A673 (cell line): ENCODE results near the gene GADD45GIP1. TPM values are rescaled to one million over a fixed set of nuclear protein-coding genes. Genes with fewer than 3 reads are reported as not detected.

Source experiments
- BruUV-seq: library from RNA; stranded (reverse); fragments of 400-500 nt; replicated peaks from 2 replicates; lab custom pipeline; 2021; lab: Mats Ljungman, UMichigan
- CTCF ChIA-PET: fragments of 300-600 bp; sonication (Branson Sonifier 250); formaldehyde crosslinking; loops from one replicate; lab custom pipeline; 2022; ENCODE audit warnings: antibody characterized with exemption; lab: Charles Lee
- POLR2A ChIA-PET: fragments of 300-600 bp; sonication (Branson Sonifier 250); formaldehyde crosslinking; loops from one replicate; lab custom pipeline; 2022; ENCODE audit warnings: antibody characterized with exemption; ENCODE audit not compliant: low non-redundant PET; lab: Charles Lee
- DNase-seq: peaks from one replicate; pipeline ENCODE4 v3.0.0-alpha.2; 2015; ENCODE audit warnings: low spot score
- H3K27ac ChIP-seq: fragments of 200-600 bp; sonication (generic); 2 replicates; pipeline ENCODE4 v1.5.1; 2016; ENCODE audit warnings: mixed run types, low read depth, mild to moderate bottlenecking, mixed read lengths, antibody characterized with exemption, low read length; ENCODE audit not compliant: poor library complexity, severe bottlenecking
- H3K27me3 ChIP-seq: fragments of 200-600 bp; sonication (generic); replicated peaks from 2 replicates; pipeline ENCODE4 v1.6.1; 2017; ENCODE audit warnings: mixed run types, low read depth, mild to moderate bottlenecking, mixed read lengths, antibody characterized with exemption, low read length; ENCODE audit not compliant: insufficient read depth, poor library complexity
- H3K36me3 ChIP-seq: fragments of 200-600 bp; sonication (generic); 2 replicates; pipeline ENCODE4 v1.6.1; 2016; ENCODE audit warnings: mixed run types, mild to moderate bottlenecking, mixed read lengths, antibody characterized with exemption, low read length; ENCODE audit not compliant: insufficient read depth, poor library complexity, severe bottlenecking
- H3K4me1 ChIP-seq: fragments of 200-600 bp; sonication (generic); 2 replicates; pipeline ENCODE4 v1.6.1; 2017; ENCODE audit warnings: mixed run types, mild to moderate bottlenecking, mixed read lengths, antibody characterized with exemption, low read length; ENCODE audit not compliant: insufficient read depth, poor library complexity, severe bottlenecking
- H3K4me3 ChIP-seq: fragments of 200-600 bp; sonication (generic); 2 replicates; pipeline ENCODE4 v1.5.1; 2016; ENCODE audit warnings: low read depth, mixed run types, mild to moderate bottlenecking, mixed read lengths, low read length; ENCODE audit not compliant: poor library complexity, severe bottlenecking
- H3K9me3 ChIP-seq: fragments of 200-600 bp; sonication (generic); 2 replicates; pipeline ENCODE4 v1.6.1; 2016; ENCODE audit warnings: mixed run types, low read depth, mild to moderate bottlenecking, mixed read lengths, antibody characterized with exemption, low read length; ENCODE audit not compliant: poor library complexity, severe bottlenecking
- CTCF ChIP-seq: fragments of 300-800, 200-600 bp; sonication (generic); conservative IDR thresholded peaks from 2 replicates; pipeline ENCODE4 v1.5.1; 2017; ENCODE audit warnings: low read depth, mild to moderate bottlenecking, antibody characterized with exemption, low read length, moderate library complexity, mixed read lengths
- EZH2 ChIP-seq: fragments of 200-600 bp; sonication (generic); IDR thresholded peaks from 2 replicates; pipeline ENCODE4 v1.6.1; 2017; ENCODE audit warnings: borderline replicate concordance, low read depth, mild to moderate bottlenecking, mixed read lengths, antibody characterized with exemption, low read length; ENCODE audit not compliant: poor library complexity, severe bottlenecking
- intact Hi-C: fragments of 100-400 bp; cut with micrococcal nuclease; formaldehyde crosslinking; loops from one replicate; pipeline ENCODE4 v1.10.0; 2022; ENCODE audit not compliant: unreplicated experiment
- total RNA-seq: library from RNA; stranded (reverse); gene quantifications from 2 replicates; pipeline ENCODE4 v1.2.3, GENCODE V29; 2021

GADD45GIP1 gene
- total RNA-seq, 1 experiment from 2014 or later: 67.5 TPM

GRCh38 chr19:12997179-12997966 is 40.4 kb upstream of the GADD45GIP1 start:
- Histone ChIP-seq H3K4me1 (peaks cover 4% of the 10 kb centered on the region), H3K27me3 (no peaks in the 10 kb centered on the region), H3K36me3 (no peaks in the 10 kb centered on the region), H3K27ac (peak overlapping the region; percentile 86), H3K4me3 (peak overlapping the region; percentile 79), H3K9me3 (no peaks in the 10 kb centered on the region)
- ChIA-PET CTCF (no interaction called here), POLR2A (no interaction called here)
- intact Hi-C loops: no loop called here
- no peak for TF ChIP-seq CTCF
- TF ChIP-seq EZH2: no peak
- DNase-seq: no peak
- BruUV-seq: no TSS peak

DNA sequence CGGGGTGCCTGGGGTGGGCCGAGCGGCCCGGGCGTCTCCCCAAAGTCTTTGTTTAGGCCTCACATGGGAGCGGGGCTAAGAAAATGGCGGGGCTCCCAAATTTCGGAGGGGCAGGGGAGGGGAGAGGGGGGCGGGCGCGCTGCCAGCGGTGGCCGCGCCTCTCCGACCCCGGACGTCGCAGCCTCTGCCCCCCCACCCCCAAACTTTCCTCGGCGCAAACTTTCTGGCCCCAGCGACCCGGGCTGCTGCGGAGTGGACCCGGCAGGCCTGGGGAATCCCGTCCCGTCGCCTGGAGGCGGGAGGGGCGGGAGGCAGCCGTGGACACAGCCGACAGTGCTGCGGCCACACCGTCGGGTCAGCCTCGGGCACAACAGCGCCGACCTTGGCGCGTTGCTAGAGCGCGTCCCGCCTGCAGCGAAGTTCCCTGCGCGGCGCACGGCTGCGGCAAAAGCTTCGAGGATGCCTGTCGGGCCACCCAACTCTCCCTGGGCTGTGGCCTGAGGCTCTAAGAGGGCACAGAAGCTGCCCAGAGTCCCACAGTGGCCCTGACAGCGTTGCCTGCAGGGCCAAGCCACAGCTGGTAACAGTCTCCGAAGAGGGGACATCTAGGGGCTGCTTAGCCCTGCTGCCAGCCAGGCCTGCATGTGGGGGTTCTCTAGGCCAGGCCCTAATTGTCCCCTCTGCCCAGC is 39.5 kb upstream of the GADD45GIP1 start:
- H3K4me1 ChIP-seq: peaks cover 4% of the 10 kb centered on the region
- DNase-seq: peak; percentile 26
- no TSS peak for BruUV-seq
- TF ChIP-seq EZH2: no peak
- no peak for TF ChIP-seq CTCF
- H3K4me3 ChIP-seq: peak overlapping the region; percentile 79
- intact Hi-C loops: no loop called here
- CTCF ChIA-PET: no interaction called here
- POLR2A ChIA-PET: no interaction called here
- no peaks in the 10 kb centered on the region for H3K9me3 ChIP-seq
- H3K27me3 ChIP-seq: no peaks in the 10 kb centered on the region
- H3K36me3 ChIP-seq: no peaks in the 10 kb centered on the region
- peak overlapping the region; percentile 86 for H3K27ac ChIP-seq

DNA sequence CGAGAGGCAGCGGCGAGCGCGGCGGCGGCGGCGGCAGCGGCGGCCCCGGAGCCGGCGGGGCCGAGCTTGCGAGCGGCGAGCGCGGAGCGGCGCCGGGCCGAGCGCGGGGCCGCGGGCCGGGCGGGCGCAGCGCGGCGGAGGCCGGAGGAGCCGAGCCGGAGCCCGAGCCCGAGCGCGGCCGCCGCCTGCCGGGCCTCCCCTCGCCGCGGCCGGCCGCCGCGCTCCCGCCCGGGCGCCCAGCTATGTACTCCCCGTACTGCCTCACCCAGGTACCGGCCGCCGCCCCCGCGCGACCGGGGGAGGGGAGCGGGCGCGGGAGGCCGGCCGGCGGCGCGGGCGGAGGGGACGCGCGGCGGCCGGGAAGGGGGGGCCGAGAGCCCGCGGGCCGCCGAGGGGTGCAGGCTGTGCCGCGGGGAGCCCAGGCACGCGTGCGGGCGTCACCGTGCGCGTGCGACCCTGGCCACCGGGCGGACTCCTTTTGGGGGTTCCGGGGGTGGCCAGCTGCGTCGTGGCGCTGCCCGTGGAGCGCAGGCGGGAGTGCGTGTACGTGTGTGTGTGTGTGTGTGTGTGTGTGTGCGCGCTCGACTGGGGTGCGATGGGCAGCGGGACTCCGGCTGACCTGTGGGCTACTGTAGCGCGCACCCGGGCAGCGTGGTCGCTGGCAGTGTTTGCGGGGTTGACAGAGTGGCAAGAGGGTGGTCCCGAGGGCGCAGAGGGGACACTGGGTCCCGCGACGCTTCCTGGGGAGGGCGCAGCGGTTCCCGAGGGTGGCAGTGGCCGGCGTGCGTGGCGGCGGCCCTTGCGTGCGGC is 38.8 kb upstream of the GADD45GIP1 start:
- Histone ChIP-seq H3K4me3 (peak overlapping the region; percentile 79), H3K36me3 (no peaks in the 10 kb centered on the region), H3K27ac (peak overlapping the region; percentile 86), H3K27me3 (no peaks in the 10 kb centered on the region), H3K4me1 (peaks cover 4% of the 10 kb centered on the region), H3K9me3 (no peaks in the 10 kb centered on the region)
- intact Hi-C loops: no loop called here
- ChIA-PET CTCF (no interaction called here), POLR2A (no interaction called here)
- DNase-seq: peak; percentile 35
- TF ChIP-seq EZH2 (no peak), CTCF (no peak)
- no TSS peak for BruUV-seq
